ENCODE results near the gene PTTG1IP.

The PTTG1IP gene

DNA sequence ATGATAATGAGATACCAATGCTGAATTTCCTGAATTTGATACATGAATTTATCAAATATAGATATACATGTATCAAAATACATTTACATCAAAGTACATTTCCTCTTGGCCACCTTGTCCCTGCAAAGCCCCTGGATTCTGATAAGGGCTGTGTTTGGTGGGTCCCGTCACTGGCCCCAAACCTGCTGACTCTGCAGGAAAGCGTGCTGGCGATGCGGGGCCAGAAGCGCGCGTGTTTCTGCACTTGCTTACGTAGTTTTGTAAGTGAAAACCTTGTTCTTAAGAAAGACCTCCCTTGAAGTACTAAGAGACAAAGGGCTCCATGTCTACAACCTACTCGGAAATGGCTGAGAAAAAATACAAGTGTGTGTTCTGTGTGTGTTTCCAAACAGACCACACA is 36.2 kb upstream of the PTTG1IP start:
- no peak for DNase-seq (ENCODE audit: low read depth, low spot score)

DNA sequence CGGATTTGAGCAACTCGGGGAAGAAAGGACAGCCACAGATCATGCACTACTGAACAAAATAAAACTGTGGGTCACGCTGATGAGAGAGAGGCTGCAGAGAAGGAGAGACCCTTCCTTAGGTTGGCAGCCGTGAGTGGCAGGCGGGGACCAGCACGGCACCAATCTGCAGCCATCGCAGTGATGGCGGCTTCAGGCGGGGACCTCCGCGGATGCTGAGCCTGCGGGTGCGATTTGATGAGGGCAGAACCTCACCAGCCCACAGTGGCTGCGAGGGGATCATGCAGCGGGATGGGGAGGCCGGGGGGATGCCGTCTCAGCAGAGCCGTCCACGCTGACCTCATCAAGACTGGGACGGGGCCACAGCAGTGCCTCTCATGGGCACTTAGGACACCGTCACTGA is 35.4 kb upstream of the PTTG1IP start:
- no peak for DNase-seq (ENCODE audit: low read depth, low spot score)

- DNase-seq (ENCODE audit: low read depth, low spot score), result no peak
Observed at GRCh38 chr21:44907966-44908895, 34.7 kb upstream of the PTTG1IP start.

GRCh38 chr21:44907225-44907965 is 33.9 kb upstream of the PTTG1IP start:
- no peak for DNase-seq (ENCODE audit: low read depth, low spot score)

GRCh38 chr21:44905728-44906090 is 32.2 kb upstream of the PTTG1IP start:
- no peak for DNase-seq (ENCODE audit: low read depth, low spot score)

GRCh38 chr21:44905016-44905727 is 31.7 kb upstream of the PTTG1IP start:
- no peak for DNase-seq (ENCODE audit: low read depth, low spot score)

DNA sequence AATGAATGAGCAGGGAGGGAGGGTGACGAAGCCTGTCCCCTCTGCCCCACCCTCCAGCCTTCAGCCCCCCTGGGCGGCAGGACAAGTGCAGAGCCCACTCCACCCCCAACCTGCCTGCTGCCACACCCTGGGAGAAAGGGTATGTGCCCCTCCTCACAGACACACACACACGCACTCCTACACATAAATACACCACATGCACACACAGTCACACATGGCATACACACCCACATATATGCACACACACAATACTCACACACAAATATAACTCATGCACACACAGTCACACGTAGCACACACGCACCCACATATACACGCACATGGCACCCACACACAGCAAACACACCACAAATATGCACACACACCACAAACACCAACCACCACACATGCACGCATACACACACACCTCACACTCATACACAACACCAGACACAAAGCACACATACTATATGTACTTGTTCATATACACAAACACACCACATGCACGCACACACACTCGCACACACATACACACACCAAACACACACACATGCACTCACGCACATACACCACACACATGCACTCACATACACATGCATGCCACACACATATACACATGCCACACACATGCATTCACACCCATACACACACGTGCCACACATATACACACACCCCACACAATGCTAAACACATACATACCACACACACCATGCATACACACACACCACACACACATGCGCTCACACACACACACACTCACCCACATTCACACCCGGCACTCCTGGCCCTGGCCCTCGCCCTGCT is 30.8 kb upstream of the PTTG1IP start:
- no peak for DNase-seq (ENCODE audit: low read depth, low spot score)

- DNase-seq (ENCODE audit: low read depth, low spot score), result no peak
Observed at GRCh38 chr21:44903689-44904088, 30.2 kb upstream of the PTTG1IP start.

DNA sequence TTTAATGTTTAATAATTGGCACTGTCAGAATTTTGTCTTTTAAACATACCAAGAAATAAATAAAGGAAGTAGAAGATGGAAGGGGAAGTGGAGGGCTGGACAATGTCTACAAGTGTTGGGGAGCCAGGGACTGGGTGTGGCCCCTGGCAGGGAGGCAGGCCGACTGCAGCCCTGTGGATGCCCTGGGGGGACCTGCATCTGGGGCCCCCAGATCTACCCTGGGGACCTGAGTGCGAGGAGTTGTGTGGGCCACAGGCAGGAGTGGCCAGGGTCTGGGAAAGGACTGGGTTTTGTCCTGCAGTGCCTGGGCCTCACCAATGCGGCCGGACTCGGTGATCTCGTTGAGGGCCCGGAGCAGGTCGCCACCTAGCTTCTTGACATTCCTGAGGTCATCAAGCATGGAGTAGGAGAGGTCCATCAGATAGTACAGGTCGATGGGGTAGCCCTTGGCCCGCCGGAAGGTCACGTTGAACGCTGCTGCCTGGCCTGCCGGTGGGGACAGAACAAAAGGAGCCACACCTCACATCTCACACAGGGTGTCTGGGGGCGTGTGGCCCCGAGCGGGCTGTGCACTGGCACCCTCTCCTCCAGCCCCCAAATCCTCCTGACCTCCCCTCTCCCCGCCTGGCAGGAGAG is 29.7 kb upstream of the PTTG1IP start:
- no peak for DNase-seq (ENCODE audit: low read depth, low spot score)

- no peak for DNase-seq (ENCODE audit: low read depth, low spot score)
Observed at GRCh38 chr21:44902268-44903049, 29.0 kb upstream of the PTTG1IP start.

DNA sequence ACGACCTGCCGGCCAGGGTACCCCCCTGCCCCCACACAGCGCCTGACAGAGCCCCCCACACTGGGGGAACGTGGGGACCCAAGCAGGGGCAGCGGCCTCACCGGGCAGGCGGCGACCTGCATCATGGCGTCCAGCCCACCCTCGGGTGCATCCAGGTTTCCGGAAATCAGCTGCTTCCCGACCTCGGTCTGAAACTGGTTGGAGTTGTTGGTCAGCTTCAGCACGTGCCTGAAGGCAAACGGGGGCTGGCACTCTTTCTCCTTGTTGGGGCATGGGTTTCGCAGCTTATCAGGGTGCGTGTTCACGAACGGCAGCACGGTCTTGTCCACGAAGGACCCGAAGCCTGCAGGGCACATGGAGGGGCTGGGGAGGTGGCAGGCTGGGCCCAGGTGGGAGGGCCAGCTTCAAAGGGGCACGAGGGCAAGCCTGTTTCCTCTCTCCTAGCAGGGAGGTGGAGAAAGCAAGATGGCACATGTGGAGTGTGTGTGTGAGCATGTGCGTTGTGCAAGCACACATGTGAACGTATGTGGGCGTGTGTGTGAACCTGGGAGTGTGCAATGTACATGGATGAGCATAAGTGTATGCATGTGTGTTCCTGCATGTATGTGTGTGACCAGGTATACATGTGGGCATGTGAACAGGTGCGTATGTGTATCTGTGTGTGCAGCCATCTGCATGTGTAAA is 28.0 kb upstream of the PTTG1IP start:
- DNase-seq (ENCODE audit: low read depth, low spot score), result no peak

DNA sequence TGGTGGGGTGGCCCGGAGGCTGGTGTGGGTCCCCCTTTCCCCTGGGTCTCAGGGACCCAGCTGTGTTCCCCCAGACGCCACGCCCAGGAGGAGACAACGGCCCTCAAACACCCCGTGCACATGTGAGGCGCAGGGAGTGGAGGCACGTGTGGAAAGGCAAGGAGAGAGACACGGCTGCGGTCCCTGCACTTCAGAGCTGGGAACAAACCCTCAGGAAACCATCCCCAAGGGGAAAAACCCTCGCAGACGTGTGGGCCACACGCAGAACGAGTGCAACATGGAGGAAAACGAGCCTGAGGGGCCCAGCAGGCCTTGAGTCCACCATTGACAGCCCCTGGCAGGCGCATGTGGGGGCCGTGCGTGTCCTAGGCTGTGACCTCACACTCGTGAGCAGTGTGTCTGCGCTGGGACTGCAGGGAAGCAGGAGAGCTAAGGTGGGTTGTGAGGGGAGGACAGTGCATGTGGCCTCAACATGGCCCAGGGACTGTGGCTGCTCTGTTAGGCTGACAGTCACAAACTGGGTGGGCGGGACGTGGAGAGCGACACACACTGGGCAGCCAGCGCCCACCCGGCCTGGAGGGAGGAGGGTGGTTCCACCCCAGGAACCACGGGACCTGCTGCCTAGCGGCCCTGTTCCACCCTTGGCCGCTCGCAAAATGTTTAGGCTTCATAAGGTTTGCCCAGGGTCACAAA is 27.2 kb upstream of the PTTG1IP start:
- DNase-seq (ENCODE audit: low read depth, low spot score), result no peak

GRCh38 chr21:44899768-44900558 is 26.5 kb upstream of the PTTG1IP start:
- DNase-seq (ENCODE audit: low read depth, low spot score), result no peak

- no peak for DNase-seq (ENCODE audit: low read depth, low spot score)
Observed at GRCh38 chr21:44898851-44899767, 25.6 kb upstream of the PTTG1IP start.

- DNase-seq (ENCODE audit: low read depth, low spot score), result no peak
Observed at GRCh38 chr21:44898011-44898488, 24.6 kb upstream of the PTTG1IP start.

DNA sequence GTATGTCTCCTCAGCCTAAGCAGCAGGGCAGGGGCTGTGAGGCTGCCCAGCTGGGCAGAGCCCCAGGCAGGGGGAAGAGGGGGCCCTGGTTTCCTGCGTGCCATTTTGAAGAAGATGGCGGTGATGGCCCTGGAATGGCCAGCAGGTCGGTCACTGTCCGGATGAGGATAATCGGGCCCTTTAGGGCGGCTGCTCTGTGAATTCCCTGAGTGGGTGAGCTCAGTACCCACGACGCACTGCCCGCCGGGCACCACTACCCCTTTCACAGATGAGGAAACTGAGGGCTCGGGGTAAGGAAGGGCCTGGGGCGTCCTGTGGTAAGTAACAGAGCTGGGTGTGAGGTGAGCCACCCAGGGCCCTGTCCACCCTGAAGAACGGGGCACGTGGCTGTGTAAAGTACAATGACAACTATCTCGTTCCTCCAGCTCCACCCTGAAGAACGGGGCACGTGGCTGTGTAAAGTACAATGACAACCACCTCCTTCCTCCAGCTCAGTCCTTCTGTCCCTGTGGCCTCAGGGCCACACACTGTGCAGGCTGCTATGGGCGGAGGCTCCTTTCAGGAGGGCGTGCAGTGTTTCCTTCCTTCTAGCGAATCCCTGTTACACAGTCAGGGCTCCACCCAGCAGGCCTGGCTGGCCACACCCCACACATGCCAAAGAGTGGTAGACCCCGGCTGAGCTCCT is 24.0 kb upstream of the PTTG1IP start:
- peak; percentile 89 for DNase-seq (ENCODE audit: low read depth, low spot score)
